GM23338 (cell line): ENCODE data around the gene NLGN1. TPM values are rescaled to one million over a fixed set of nuclear protein-coding genes. Genes with fewer than 3 reads are reported as not detected.

Source experiments
- ATAC-seq: fragments of 200-7000 bp; cut with Tn5 transposase; 3 replicates; pipeline ENCODE4 v1.9.1; 2020
- DNase-seq: peaks from one replicate; pipeline ENCODE4 v3.0.0-alpha.2; 2015; ENCODE audit warnings: low spot score
- H2AFZ ChIP-seq: fragments of 200-600 bp; sonication (generic); 2 replicates; pipeline ENCODE4 v1.8.0; 2016; ENCODE audit warnings: antibody characterized with exemption, mild to moderate bottlenecking, moderate library complexity
- H3F3A ChIP-seq: fragments of 200-600 bp; sonication (generic); replicated peaks from 2 replicates; pipeline ENCODE4 v1.8.0; 2017; ENCODE audit warnings: antibody characterized with exemption, mixed run types, low read depth
- H3K27ac ChIP-seq: fragments of 200-600 bp; sonication (generic); 2 replicates; pipeline ENCODE4 v1.6.1; 2016; ENCODE audit warnings: low read depth
- H3K27me3 ChIP-seq: fragments of 200-600 bp; sonication (generic); 2 replicates; pipeline ENCODE4 v1.8.0; 2016; ENCODE audit warnings: mild to moderate bottlenecking, mixed run types, moderate library complexity; ENCODE audit not compliant: insufficient read depth
- H3K36me3 ChIP-seq: fragments of 200-600 bp; sonication (generic); 2 replicates; pipeline ENCODE4 v1.8.0; 2016; ENCODE audit warnings: mild to moderate bottlenecking; ENCODE audit not compliant: insufficient read depth
- H3K4me1 ChIP-seq: fragments of 200-600 bp; sonication (generic); 2 replicates; pipeline ENCODE4 v1.8.0; 2016; ENCODE audit warnings: mild to moderate bottlenecking, moderate library complexity; ENCODE audit not compliant: insufficient read depth
- H3K4me2 ChIP-seq: fragments of 200-600 bp; sonication (generic); 2 replicates; pipeline ENCODE4 v1.7.1; 2017; ENCODE audit warnings: mixed run types
- H3K4me3 ChIP-seq: fragments of 200-600 bp; sonication (generic); 2 replicates; pipeline ENCODE4 v1.6.1; 2016; ENCODE audit warnings: mixed run types
- H3K79me2 ChIP-seq: fragments of 200-600 bp; sonication (generic); replicated peaks from 2 replicates; pipeline ENCODE4 v1.8.0; 2017; ENCODE audit warnings: mild to moderate bottlenecking; ENCODE audit not compliant: insufficient read depth
- H3K9me2 ChIP-seq: fragments of 200-600 bp; sonication (generic); 2 replicates; pipeline ENCODE4 v1.8.0; 2017; ENCODE audit not compliant: insufficient read depth
- H4K20me1 ChIP-seq: fragments of 200-600 bp; sonication (generic); replicated peaks from 2 replicates; pipeline ENCODE4 v1.8.0; 2017; ENCODE audit warnings: mild to moderate bottlenecking; ENCODE audit not compliant: insufficient read depth
- H3K27ac Mint-ChIP-seq: 2 replicates; pipeline ENCODE4 v1.8.0; 2020; ENCODE audit warnings: inconsistent platforms, mild to moderate bottlenecking, moderate library complexity, mixed read lengths
- H3K27me3 Mint-ChIP-seq: 3 replicates; pipeline ENCODE4 v1.8.0; 2022; ENCODE audit warnings: low read depth, mild to moderate bottlenecking, moderate library complexity, mixed read lengths, inconsistent platforms; ENCODE audit not compliant: insufficient read depth, poor library complexity
- H3K36me3 Mint-ChIP-seq: 3 replicates; pipeline ENCODE4 v1.8.0; 2021; ENCODE audit warnings: low read depth, mild to moderate bottlenecking, inconsistent platforms, moderate library complexity, mixed read lengths
- H3K4me1 Mint-ChIP-seq: 3 replicates; pipeline ENCODE4 v1.8.0; 2020; ENCODE audit warnings: mild to moderate bottlenecking, inconsistent platforms, mixed read lengths
- H3K4me3 Mint-ChIP-seq: 3 replicates; pipeline ENCODE4 v1.8.0; 2021; ENCODE audit warnings: moderate library complexity, mild to moderate bottlenecking, inconsistent platforms, mixed read lengths
- H3K9me3 Mint-ChIP-seq: 3 replicates; pipeline ENCODE4 v1.8.0; 2020; ENCODE audit warnings: moderate library complexity, mild to moderate bottlenecking, inconsistent platforms, mixed read lengths
- CREB1 ChIP-seq: fragments of 250-450 bp; sonication (Bioruptor Pico); IDR thresholded peaks from 2 replicates; pipeline ENCODE4 v1.5.0; 2020; ENCODE audit warnings: low read depth, mild to moderate bottlenecking, moderate library complexity
- EZH2phosphoT487 ChIP-seq: fragments of 200-600 bp; sonication (generic); IDR thresholded peaks from one replicate; pipeline ENCODE4 v1.8.1; 2018; ENCODE audit warnings: antibody characterized with exemption; ENCODE audit not compliant: unreplicated experiment
- POLR2AphosphoS5 ChIP-seq: IDR thresholded peaks from 2 replicates; pipeline ENCODE4 v1.6.1; 2016; ENCODE audit warnings: antibody characterized with exemption, low read depth
- REST ChIP-seq: IDR thresholded peaks from one replicate; pipeline ENCODE4 v1.6.1; 2018; ENCODE audit warnings: antibody characterized with exemption; ENCODE audit not compliant: unreplicated experiment
- ZNF114 ChIP-seq: fragments of 250-450 bp; sonication (Bioruptor Pico); IDR thresholded peaks from 2 replicates; pipeline ENCODE4 v1.5.0; 2020; ENCODE audit warnings: mild to moderate bottlenecking, moderate library complexity
- ZNF462 ChIP-seq: fragments of 250-450 bp; sonication (Bioruptor Pico); IDR thresholded peaks from 2 replicates; pipeline ENCODE4 v1.5.0; 2020; ENCODE audit warnings: mild to moderate bottlenecking, moderate library complexity
- polyA plus RNA-seq: library from polyadenylated mRNA; unstranded; fragments of >200 nt; fragmentation: Nextera tagmentation; extraction: Ambion mirVana; gene quantifications from 2 replicates; pipeline ENCODE4 v1.2.1, GENCODE V29; 2016
- total RNA-seq: library from RNA; depleted of rRNA; stranded (reverse); fragments of >200 nt; shearing (Covaris generic); gene quantifications from 2 replicates; pipeline ENCODE4 v1.2.3, GENCODE V29; 2014

Gene NLGN1
- total and polyA plus RNA-seq, 2 experiments from 2014 or later, result 6.5 to 18.6 TPM

- no peaks in the 10 kb centered on the region for H3K36me3 ChIP-seq
- no peak overlapping the region for H3K4me3 ChIP-seq
- H3K79me2 ChIP-seq, result no peaks in the 10 kb centered on the region
- H3K4me2 ChIP-seq, result no peak overlapping the region
- no peaks in the 10 kb centered on the region for H3K9me2 ChIP-seq
- H3K27me3 ChIP-seq, result no peaks in the 10 kb centered on the region
- no peaks in the 10 kb centered on the region for H3K27me3 Mint-ChIP-seq
- no peaks in the 10 kb centered on the region for H4K20me1 ChIP-seq
- H3K4me3 Mint-ChIP-seq, result no peak overlapping the region
- TF ChIP-seq CREB1 (no peak), REST (no peak), POLR2AphosphoS5 (no peak), EZH2phosphoT487 (no peak), ZNF462 (no peak), ZNF114 (CRISPR knock-in tag) (no peak)
- no peaks in the 10 kb centered on the region for H3F3A ChIP-seq
- H3K36me3 Mint-ChIP-seq, result no peaks in the 10 kb centered on the region
- no peak for DNase-seq
- no peak overlapping the region for H2AFZ ChIP-seq
- no peak for ATAC-seq
- peak overlapping the region; percentile 31; the same call in 1 of the 2 replicates for H3K27ac Mint-ChIP-seq
- H3K9me3 Mint-ChIP-seq, result no peaks in the 10 kb centered on the region
- peaks cover 11% of the 10 kb centered on the region; the same call in 2 of the 3 replicates for H3K4me1 Mint-ChIP-seq
- no peak overlapping the region for H3K27ac ChIP-seq
- H3K4me1 ChIP-seq, result no peaks in the 10 kb centered on the region
Measured at GRCh38 chr3:173890091-173890490, 492.5 kb downstream of the NLGN1 start.
